Brain microvascular endothelial cell (primary cell): ENCODE results near the gene WDFY4.

Source experiments
- DNase-seq: peaks from one replicate; pipeline ENCODE4 v3.0.0-alpha.2; 2020
- H3K27ac ChIP-seq: fragments of 250-450 bp; sonication (Bioruptor Pico); 2 replicates; pipeline ENCODE4 v1.5.1; 2020; ENCODE audit warnings: mild to moderate bottlenecking, moderate library complexity
- H3K27me3 ChIP-seq: fragments of 250-450 bp; sonication (Bioruptor Pico); replicated peaks from 2 replicates; pipeline ENCODE4 v1.5.1; 2020; ENCODE audit warnings: mild to moderate bottlenecking
- H3K36me3 ChIP-seq: fragments of 250-450 bp; sonication (Bioruptor Pico); replicated peaks from 2 replicates; pipeline ENCODE4 v1.5.1; 2020; ENCODE audit warnings: mild to moderate bottlenecking
- H3K4me3 ChIP-seq: 2 replicates; pipeline ENCODE4 v1.5.1; 2011; ENCODE audit warnings: low read depth, mild to moderate bottlenecking, control low read depth, low read length, moderate library complexity
- in situ Hi-C: cut with HindIII; loops from 2 replicates; pipeline ENCODE4 v1.10.0; 2017; ENCODE audit warnings: low sequenced_read_pairs, low pct_ligation_motif_present
- TF ChIP-seq, protein P1 (sequence below): IDR thresholded peaks from 2 replicates; pipeline ENCODE4 v1.5.1; 2011; ENCODE audit warnings: low read depth, mild to moderate bottlenecking, moderate library complexity, low read length, control low read depth, inconsistent platforms; ENCODE audit errors: missing control alignments

The WDFY4 gene

DNA sequence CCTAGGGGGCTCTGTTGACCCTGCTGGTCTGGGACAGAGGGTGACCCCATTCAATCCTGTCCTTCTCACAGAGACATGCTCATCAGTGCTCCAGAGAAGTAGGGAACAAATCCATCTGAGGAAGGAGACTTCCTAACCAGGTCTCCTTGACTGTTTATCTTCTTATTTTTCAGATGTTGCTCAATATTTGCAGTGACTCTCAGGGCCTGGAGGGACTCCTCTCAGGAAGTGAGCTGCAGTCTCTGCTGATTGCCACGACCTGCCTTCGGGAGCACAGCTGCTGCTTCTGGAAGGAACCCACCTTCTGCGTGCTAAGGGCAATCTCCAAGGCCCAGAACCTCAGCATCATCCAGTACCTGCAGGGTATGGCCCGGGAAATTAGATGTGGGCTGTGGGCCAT, 41.0 kb downstream of the WDFY4 start:
- TF ChIP-seq, protein P1, sequence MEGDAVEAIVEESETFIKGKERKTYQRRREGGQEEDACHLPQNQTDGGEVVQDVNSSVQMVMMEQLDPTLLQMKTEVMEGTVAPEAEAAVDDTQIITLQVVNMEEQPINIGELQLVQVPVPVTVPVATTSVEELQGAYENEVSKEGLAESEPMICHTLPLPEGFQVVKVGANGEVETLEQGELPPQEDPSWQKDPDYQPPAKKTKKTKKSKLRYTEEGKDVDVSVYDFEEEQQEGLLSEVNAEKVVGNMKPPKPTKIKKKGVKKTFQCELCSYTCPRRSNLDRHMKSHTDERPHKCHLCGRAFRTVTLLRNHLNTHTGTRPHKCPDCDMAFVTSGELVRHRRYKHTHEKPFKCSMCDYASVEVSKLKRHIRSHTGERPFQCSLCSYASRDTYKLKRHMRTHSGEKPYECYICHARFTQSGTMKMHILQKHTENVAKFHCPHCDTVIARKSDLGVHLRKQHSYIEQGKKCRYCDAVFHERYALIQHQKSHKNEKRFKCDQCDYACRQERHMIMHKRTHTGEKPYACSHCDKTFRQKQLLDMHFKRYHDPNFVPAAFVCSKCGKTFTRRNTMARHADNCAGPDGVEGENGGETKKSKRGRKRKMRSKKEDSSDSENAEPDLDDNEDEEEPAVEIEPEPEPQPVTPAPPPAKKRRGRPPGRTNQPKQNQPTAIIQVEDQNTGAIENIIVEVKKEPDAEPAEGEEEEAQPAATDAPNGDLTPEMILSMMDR, result no peak
- in situ Hi-C loops, result no loop called here
- Histone ChIP-seq H3K36me3 (no peaks in the 10 kb centered on the region), H3K27ac (no peak overlapping the region), H3K27me3 (peaks cover 13% of the 10 kb centered on the region), H3K4me3 (no peak overlapping the region)
- DNase-seq, result no peak

DNA sequence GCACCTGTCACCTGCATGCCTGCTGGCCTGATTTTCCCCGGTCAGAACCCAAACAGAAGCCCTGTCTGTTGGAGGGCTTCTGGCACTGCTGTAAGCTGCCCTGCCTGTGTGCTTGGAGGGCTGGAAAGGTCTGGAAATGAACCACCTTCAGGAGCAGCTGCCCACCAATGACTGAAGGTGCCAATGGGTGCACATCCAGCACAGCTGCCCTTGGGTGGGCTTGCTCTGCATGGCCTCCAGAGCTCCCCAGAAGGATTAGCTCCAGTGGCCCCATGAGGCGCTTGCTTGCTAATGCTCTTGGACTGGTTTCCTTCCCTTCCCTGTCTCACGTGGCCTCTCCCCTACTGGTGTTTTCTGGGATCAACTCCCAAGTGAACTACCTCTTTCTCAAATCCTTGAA, 43.2 kb downstream of the WDFY4 start:
- Histone ChIP-seq H3K27ac (no peak overlapping the region), H3K27me3 (no peaks in the 10 kb centered on the region), H3K36me3 (no peaks in the 10 kb centered on the region), H3K4me3 (no peak overlapping the region)
- DNase-seq, result no peak
- in situ Hi-C loops, result no loop called here
- TF ChIP-seq, protein P1, result no peak

DNA sequence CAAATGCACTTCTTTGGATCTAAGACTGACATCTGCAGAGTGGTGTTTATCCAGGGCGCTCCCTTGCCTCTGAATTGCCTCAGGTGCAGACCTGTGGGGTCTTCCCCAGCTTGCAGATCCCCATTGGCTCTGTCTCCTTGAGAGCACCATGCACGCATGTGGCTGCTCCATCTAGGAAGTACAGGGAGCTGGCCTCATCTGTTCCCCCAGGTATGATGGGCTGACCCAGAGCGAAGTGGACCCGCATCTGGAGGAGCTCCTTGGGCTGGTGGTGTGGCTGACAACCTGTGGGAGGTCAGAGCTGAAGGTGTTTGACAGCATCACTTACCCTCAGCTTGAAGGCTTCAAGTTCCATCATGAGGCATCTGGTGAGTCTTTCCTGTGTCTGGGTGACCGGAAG, 44.5 kb downstream of the WDFY4 start:
- Histone ChIP-seq H3K27ac (no peak overlapping the region), H3K4me3 (no peak overlapping the region), H3K36me3 (no peaks in the 10 kb centered on the region), H3K27me3 (no peaks in the 10 kb centered on the region)
- DNase-seq, result no peak
- TF ChIP-seq, protein P1, result no peak
- in situ Hi-C loops, result no loop called here

DNA sequence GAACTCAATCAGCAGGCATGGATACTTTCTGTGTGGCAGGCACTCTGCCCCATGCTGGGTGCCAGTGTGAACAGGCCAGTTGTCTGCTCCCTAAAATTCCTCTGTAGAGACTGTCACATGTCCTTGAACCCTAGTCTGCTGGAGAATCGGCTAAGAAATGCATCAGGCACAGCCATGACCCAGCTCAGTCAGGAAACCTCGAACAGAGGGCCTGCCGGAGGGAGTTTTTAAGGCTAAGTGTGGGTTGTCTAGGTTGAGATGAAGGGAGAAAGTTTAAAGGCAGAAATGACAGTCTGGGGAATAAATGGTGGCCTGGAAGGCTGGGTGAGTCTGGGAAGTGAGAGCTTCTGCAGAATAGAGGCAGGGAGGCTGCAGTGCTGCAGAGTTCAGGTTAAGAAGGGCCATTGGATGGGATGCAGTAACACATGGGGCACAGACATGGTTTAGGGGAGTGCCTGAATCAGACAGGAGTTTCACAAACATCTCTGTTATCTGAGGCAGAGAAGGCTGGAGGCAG, 45.3 kb downstream of the WDFY4 start:
- no peaks in the 10 kb centered on the region for H3K27me3 ChIP-seq
- H3K27ac ChIP-seq, result no peak overlapping the region
- in situ Hi-C loops, result no loop called here
- TF ChIP-seq, protein P1, result no peak
- DNase-seq, result no peak
- no peak overlapping the region for H3K4me3 ChIP-seq
- no peaks in the 10 kb centered on the region for H3K36me3 ChIP-seq

DNA sequence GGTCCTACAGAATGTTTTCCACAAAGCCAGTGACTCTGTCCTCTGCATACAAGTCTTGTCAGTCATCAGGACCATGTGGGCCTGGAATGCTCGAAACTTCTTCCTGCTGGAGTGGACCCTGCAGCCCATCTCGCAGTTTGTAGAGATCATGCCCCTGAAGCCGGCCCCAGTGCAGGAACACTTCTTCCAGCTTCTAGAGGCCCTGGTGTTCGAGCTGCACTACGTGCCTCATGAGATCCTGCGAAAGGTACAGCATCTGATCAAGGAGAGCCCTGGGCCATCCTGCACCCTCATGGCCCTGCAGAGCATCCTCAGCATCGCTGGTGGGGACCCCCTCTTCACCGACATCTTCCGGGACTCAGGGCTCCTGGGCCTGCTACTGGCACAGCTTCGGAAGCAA, 46.5 kb downstream of the WDFY4 start:
- no peak overlapping the region for H3K27ac ChIP-seq
- DNase-seq, result no peak
- H3K4me3 ChIP-seq, result no peak overlapping the region
- TF ChIP-seq, protein P1, result no peak
- no peaks in the 10 kb centered on the region for H3K27me3 ChIP-seq
- in situ Hi-C loops, result no loop called here
- H3K36me3 ChIP-seq, result no peaks in the 10 kb centered on the region

DNA sequence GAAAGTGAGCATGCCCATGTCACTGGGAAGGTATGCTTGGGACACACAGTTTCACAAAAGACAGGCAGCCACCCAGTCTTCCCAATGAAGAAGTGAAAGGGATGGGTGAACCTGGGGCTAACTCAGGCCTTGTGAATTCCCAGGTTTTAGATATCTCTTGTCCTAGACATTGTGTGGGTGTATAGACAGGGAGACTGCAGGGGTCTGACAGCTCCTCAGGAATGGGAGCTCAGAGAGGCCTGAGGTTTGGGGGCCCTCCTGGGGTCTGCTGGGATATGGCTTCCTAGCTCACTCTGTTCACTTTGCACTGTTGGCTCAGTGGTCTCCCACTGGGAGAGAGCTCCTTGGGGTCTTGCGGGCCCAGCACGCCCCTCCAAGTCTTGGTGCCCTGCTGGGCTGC, 47.0 kb downstream of the WDFY4 start:
- H3K36me3 ChIP-seq, result no peaks in the 10 kb centered on the region
- TF ChIP-seq, protein P1, result no peak
- DNase-seq, result no peak
- H3K4me3 ChIP-seq, result no peak overlapping the region
- in situ Hi-C loops, result no loop called here
- no peak overlapping the region for H3K27ac ChIP-seq
- no peaks in the 10 kb centered on the region for H3K27me3 ChIP-seq
